ENCODE data around the gene GRID2IP. TPM values are rescaled to one million over a fixed set of nuclear protein-coding genes. Genes with fewer than 3 reads are reported as not detected.

GRID2IP gene
- total and polyA plus RNA-seq, 2 of the 13 experiments (the other 11 are each of a cell fraction or from before 2014, with no cell fraction given), result 0.03 TPM; not detected in 1

DNA sequence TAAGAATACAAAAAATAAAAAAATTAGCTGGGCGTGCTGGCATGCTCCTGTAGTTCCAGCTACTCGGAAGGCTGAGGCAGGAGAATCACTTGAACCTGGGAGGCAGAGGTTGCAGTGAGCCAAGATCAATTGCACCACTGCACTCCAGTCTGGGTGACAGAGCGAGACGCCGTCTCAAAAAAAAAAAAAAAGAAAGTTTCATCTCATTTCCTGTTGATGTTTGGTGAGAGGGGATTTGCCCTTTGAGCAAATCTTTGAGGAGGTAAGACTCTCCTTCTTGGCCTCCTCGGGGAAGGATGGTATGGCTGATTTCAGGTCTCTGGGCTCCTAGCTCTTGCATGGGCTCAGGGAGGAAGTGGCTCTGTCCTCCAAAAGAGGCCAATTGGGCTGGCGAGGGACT, 3.6 kb upstream of the GRID2IP start:
- ChIA-PET CTCF (ENCODE audit: low intra/inter-chr PET ratio, low total read pairs) (no interaction called here), POLR2A (no interaction called here)
- DNase-seq (ENCODE audit: low spot score) (no peak), FAIRE-seq (no peak), ATAC-seq (no peak)
- H3K27me3 ChIP-seq (ENCODE audit: control insufficient read depth in 1 of 2, insufficient read depth in 2 of 2, low read length in 2 of 2), result no peaks in the 10 kb centered on the region
- H3K27ac ChIP-seq (ENCODE audit: extremely low read length, insufficient read depth, low read length), result no peak overlapping the region
- no peaks in the 10 kb centered on the region for H3K9me3 ChIP-seq (ENCODE audit: low read length)
- 76% methylated on average over 7 of the region's 7 CpGs for WGBS (ENCODE audit: low lambda C conversion rate)
- TF ChIP-seq, protein P1, sequence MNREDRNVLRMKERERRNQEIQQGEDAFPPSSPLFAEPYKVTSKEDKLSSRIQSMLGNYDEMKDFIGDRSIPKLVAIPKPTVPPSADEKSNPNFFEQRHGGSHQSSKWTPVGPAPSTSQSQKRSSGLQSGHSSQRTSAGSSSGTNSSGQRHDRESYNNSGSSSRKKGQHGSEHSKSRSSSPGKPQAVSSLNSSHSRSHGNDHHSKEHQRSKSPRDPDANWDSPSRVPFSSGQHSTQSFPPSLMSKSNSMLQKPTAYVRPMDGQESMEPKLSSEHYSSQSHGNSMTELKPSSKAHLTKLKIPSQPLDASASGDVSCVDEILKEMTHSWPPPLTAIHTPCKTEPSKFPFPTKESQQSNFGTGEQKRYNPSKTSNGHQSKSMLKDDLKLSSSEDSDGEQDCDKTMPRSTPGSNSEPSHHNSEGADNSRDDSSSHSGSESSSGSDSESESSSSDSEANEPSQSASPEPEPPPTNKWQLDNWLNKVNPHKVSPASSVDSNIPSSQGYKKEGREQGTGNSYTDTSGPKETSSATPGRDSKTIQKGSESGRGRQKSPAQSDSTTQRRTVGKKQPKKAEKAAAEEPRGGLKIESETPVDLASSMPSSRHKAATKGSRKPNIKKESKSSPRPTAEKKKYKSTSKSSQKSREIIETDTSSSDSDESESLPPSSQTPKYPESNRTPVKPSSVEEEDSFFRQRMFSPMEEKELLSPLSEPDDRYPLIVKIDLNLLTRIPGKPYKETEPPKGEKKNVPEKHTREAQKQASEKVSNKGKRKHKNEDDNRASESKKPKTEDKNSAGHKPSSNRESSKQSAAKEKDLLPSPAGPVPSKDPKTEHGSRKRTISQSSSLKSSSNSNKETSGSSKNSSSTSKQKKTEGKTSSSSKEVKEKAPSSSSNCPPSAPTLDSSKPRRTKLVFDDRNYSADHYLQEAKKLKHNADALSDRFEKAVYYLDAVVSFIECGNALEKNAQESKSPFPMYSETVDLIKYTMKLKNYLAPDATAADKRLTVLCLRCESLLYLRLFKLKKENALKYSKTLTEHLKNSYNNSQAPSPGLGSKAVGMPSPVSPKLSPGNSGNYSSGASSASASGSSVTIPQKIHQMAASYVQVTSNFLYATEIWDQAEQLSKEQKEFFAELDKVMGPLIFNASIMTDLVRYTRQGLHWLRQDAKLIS (CRISPR knock-in tag; IDR thresholded peaks at IDR 0.05), result no peak
- TF ChIP-seq, protein P2, sequence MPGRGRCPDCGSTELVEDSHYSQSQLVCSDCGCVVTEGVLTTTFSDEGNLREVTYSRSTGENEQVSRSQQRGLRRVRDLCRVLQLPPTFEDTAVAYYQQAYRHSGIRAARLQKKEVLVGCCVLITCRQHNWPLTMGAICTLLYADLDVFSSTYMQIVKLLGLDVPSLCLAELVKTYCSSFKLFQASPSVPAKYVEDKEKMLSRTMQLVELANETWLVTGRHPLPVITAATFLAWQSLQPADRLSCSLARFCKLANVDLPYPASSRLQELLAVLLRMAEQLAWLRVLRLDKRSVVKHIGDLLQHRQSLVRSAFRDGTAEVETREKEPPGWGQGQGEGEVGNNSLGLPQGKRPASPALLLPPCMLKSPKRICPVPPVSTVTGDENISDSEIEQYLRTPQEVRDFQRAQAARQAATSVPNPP (CRISPR knock-in tag; IDR thresholded peaks at IDR 0.05), result no peak
- no peak for TF ChIP-seq ZNF12 (CRISPR knock-in tag; IDR thresholded peaks at IDR 0.05)
- no peak for TF ChIP-seq ZNF460 (CRISPR knock-in tag; IDR thresholded peaks at IDR 0.05; ENCODE audit: borderline replicate concordance)
- H3K79me2 ChIP-seq (ENCODE audit: insufficient read depth, low read length), result no peaks in the 10 kb centered on the region
- no peaks in the 10 kb centered on the region for H3K36me3 ChIP-seq (replicated peaks in 1 of 2; ENCODE audit: control insufficient read depth in 1 of 2, insufficient read depth in 2 of 2, low read length in 2 of 2)
- no peaks in the 10 kb centered on the region for H4K20me1 ChIP-seq (ENCODE audit: insufficient read depth, low read length)
- intact Hi-C loops (cut with micrococcal nuclease; ENCODE audit: unreplicated experiment) (no loop called here), in situ Hi-C loops (cut with HindIII; ENCODE audit: extremely low pct_ligation_motif_present, low pct_unique_long_range_greater_than_20kb) (no loop called here)
- no peak overlapping the region for H3K4me3 ChIP-seq (replicated peaks in 1 of 3; ENCODE audit: insufficient read depth in 1 of 3, low read depth in 2 of 3, low read length in 3 of 3)
- H3K4me1 ChIP-seq (ENCODE audit: insufficient read depth, low read length), result no peaks in the 10 kb centered on the region
- H2AFZ ChIP-seq (ENCODE audit: low read length), result no peak overlapping the region
- H3K4me2 ChIP-seq (ENCODE audit: low read depth, low read length), result no peak overlapping the region
- no TSS peak for BruUV-seq (replicated peaks)
- no peak overlapping the region for H3K9ac ChIP-seq (ENCODE audit: insufficient read depth, low read depth, low read length)
